Stimulated activated CD8-positive, alpha-beta memory T cell treated with anti-CD3 and anti-CD28 coated beads, Interleukin-7, amount 100 ng/mL, for 48 hours (primary cell): Measurements from ENCODE around the gene PHC2.
A peak's percentile ranks its signal among the peaks of the same experiment; 100 is the strongest.
"Not testable (repeated sequence)": the region's sequence is repeated elsewhere in the genome, so short reads cannot be mapped to it uniquely, and the experiment has no call there.

Experiments
- DNase-seq, 2 donors: peaks; one replicate each; pipeline ENCODE4 v3.0.0-alpha.2; 2020; ENCODE audit warnings: low read depth in 1 of 2; ENCODE audit errors: extremely low read depth in 1 of 2

The PHC2 gene

DNA sequence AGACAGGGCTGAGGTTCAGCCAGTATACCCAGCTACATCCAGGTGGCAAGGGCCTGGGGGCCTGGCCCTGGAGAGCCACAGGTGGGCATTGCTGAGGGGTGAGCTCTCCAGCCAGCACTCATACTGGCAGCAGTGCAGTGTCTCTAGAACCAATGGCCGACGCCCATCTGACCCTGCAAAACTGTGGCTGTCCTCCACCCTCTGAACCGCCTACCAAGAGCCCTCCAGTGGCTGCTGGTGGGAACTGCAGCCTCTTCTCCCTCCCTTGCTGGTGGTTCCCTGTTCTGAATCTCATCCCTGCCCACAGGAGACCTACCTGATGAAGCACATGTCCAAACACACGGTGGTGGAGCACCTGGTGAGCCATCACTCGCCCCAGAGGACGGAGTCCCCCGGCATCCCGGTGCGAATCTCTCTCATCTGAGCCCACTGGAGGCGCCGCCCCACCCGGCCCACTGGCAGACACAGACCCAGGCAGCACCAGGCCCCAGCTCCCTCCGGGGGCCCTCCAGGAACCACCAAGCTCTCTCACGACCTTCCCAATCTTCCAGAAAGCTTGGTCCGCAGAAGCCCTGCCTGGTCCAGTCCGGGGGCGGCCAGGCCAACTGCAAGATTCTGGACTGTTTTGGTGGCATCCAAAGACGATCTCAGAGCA is 132.1 kb downstream of the PHC2 start:
- peak; percentile 10 to 52 for DNase-seq

GRCh38 chr1:33297911-33298622 is 132.8 kb downstream of the PHC2 start:
- DNase-seq, result no peak

DNA sequence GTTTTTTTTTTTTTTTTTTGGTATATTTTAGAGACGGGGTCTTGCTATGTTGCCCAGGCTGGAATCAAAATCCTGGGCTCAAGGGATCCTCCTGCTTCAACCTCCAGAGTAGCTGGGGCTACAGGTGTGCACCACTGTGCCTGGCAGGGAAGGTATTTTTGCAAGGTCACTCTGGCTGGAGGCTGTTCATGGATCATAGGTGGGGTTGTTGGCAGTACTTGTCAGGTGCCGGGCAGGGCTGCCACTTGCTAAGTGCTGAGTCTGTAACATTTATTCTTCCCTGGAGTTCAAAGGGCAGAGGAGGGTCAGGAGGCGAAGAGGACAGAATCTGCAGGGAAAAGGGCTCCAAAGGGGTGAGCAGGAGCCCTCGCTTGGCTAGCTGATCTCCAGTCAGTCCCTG is 134.1 kb downstream of the PHC2 start:
- no peak for DNase-seq

DNA sequence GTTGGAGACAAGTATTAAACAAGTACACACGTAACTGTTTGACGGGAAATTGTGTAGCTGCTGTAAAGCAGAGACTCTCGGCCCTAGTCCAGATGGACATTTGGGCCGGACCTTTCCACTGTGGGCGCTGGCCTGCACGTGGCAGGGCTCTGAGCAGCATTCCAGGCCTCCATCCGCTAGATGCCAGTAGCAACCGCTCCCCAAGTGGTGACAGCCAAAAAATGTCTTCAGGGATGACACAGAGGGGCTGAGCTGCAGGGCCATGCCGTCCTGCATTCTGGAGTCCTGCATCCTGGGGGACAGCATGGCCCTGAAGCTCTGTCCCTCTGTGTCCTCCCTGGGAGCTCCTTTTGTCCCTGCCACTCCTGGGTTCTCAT is 134.8 kb downstream of the PHC2 start:
- DNase-seq, result no peak

DNA sequence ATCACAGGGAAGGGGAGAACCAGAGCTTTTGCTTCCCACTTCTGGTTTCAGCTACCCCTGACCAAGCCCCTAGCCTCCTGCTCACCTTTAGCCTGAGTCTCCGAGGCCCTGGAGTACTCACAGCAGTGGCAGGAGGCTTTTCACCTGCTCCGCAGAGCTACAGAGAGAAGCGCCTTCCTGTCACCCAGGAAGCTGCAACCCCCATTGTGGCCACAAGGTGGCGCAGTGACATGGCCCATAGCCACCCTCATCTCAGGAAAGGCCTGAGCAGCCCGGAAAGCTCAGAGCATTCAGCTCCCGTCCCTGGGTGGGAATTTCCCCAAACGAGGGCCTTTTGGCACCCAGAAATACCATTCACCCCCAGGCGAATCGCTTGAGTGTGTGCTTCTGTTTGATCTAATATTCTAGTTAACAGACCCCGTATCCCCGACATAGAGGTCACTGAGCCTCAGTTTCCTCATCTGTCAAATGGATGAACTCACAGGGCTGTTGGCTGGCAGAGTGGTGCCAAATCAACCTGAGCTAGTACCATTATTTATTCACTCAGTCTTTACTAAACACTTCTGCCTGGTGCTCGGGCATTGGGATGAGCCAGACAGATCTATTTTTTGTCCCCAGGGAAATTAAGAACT is 135.3 kb downstream of the PHC2 start:
- peak; percentile 68 to 72 for DNase-seq

DNA sequence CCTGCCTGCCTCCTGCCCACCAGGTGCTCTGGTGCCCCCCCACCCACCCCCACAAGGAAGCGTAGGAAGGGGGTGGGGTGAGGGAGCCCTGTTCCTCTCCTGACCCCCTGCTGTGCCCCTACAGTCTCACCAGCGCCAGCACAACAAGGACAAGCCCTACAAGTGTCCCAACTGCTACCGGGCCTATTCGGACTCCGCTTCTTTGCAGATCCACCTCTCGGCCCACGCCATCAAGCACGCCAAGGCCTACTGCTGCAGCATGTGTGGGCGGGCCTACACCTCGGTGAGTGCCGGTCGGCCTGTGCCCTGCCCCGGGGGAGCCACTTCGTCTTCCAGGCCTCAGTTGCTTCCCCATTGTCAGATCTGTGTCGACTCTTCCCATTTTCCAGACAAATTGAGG is 135.9 kb downstream of the PHC2 start:
- no peak for DNase-seq

GRCh38 chr1:33294071-33295010 is 136.6 kb downstream of the PHC2 start:
- DNase-seq, result no peak

DNA sequence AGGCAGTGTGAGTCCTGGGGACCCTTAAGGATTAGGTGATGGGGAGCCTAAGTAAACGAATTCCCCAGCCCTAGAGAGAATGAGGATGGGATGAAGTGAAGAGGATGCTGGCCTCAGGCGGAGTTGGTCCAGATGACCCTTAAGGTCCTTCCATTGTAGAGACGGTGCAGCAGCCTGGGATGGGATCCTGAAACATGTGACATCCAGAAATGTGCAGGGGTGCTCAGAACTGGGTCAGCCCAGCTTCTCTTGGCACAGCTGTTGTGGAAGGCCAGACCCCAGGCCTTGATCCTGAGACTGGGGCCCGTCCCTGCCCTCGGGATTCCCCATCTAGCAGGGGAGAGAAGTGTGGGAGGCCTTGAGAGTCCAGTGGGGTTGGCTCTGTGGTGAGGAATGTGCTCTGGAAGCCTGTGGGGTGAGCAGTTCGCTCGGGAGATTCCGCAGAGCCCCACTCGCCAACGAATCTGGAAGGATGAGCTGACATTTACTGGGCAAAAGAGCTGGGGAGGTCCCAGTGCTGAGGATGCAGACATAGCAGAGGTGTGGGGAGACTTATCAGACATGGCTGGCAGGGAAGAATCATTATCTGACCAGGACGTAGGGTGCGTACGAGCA is 138.1 kb downstream of the PHC2 start:
- no peak for DNase-seq

DNA sequence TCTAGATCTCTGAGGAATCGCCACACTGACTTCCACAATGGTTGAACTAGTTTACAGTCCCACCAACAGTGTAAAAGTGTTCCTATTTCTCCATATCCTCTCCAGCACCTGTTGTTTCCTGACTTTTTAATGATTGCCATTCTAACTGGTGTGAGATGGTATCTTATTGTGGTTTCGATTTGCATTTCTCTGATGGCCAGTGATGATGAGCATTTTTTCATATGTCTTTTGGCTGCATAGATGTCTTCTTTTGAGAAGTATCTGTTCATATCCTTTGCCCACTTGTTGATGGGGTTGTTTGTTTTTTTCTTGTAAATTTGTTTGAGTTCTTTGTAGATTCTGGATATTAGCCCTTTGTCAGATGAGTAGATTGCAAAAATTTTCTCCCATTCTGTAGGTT is 140.3 kb downstream of the PHC2 start:
- not testable (repeated sequence) for DNase-seq

DNA sequence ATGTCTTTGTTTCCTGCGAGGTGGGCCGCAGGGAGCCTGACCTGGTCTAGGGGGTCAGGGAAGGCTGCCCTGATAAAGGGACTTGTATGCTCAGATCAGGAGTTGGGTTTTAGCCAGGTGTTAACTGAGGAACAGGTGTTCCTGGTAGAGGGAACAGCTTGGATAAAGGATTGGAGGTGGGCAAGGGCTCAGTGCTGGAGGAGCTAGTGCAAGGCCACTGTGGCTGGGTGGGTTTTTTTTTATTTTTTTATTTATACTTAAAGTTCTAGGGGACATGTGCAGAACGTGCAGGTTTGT is 141.1 kb downstream of the PHC2 start:
- DNase-seq, result no peak

- no peak for DNase-seq
Measured at GRCh38 chr1:33288976-33289857, 141.7 kb downstream of the PHC2 start.

GRCh38 chr1:33287317-33287716 is 143.6 kb downstream of the PHC2 start:
- DNase-seq, result no peak

GRCh38 chr1:33286451-33287185 is 144.3 kb downstream of the PHC2 start:
- no peak for DNase-seq

DNA sequence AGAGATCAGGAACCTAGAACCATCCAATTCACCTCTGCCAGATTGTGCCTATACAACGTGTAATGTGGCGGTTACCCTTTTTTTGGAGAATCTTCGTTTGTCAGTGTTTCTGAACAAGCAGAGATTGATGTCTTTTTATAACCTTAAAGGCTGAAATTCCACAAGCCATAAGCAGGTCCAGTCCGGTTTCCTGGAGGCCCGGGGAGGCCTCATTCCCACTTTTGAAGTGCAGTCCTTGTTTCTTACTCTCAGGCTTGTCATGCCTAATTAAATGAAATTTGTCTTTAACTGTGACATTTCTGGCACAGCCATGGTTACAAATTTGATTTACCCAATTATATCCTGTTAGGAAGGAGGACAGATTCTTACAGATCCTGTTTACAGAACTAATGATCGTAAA is 146.8 kb downstream of the PHC2 start:
- no peak for DNase-seq

DNA sequence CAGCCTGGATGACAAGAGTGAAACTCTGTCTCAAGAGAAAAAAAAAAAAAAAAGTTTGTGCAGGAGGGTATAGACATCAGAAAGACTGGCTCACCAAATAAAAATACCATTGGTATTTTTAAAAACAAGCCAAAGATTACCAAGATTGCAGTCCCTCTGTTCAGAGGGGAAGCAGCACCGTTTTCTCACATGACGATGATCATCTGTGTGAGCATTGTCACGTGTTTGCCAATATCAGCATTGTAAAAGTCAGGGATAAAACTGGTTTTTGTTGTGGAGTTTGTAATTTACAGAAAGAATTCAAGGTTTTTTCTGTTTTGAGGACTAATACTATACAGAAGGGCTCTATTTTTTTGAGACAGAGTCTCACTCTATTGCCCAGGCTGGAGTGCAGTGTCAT is 148.1 kb downstream of the PHC2 start:
- DNase-seq, result no peak

GRCh38 chr1:33281554-33282303 is 149.2 kb downstream of the PHC2 start:
- DNase-seq, result no peak

GRCh38 chr1:33280091-33280661 is 150.7 kb downstream of the PHC2 start:
- no peak for DNase-seq

- no peak for DNase-seq
Measured at GRCh38 chr1:33277488-33278084, 153.3 kb downstream of the PHC2 start.
